Neural progenitor cell (in vitro differentiated cells): Measurements from ENCODE around the gene SENP2. TPM values are rescaled to one million over a fixed set of nuclear protein-coding genes. Genes with fewer than 3 reads are reported as not detected.
A peak's percentile ranks its signal among the peaks of the same experiment; 100 is the strongest.

Experiments used
- DNase-seq: peaks from one replicate; pipeline ENCODE4 v3.0.0-alpha.2; 2016; ENCODE audit warnings: low spot score
- H2AFZ ChIP-seq: fragments of 200-600 bp; sonication (generic); replicated peaks from 2 replicates; pipeline ENCODE4 v1.6.1; 2016; ENCODE audit warnings: antibody characterized with exemption
- H3F3A ChIP-seq: fragments of 200-600 bp; sonication (generic); 2 replicates; pipeline ENCODE4 v1.6.1; 2016; ENCODE audit warnings: antibody characterized with exemption, low read depth
- H3K27ac ChIP-seq: fragments of 200-600 bp; sonication (generic); 2 replicates; pipeline ENCODE4 v1.5.1; 2016; ENCODE audit warnings: mild to moderate bottlenecking
- H3K27me3 ChIP-seq: fragments of 200-600 bp; sonication (generic); 2 replicates; pipeline ENCODE4 v1.6.1; 2016; ENCODE audit warnings: mild to moderate bottlenecking, moderate library complexity
- H3K36me3 ChIP-seq: fragments of 200-600 bp; sonication (generic); 2 replicates; pipeline ENCODE4 v1.5.1; 2016
- H3K4me1 ChIP-seq: fragments of 200-600 bp; sonication (generic); 2 replicates; pipeline ENCODE4 v1.6.1; 2016; ENCODE audit warnings: mixed run types
- H3K4me2 ChIP-seq: fragments of 200-600 bp; sonication (generic); 2 replicates; pipeline ENCODE4 v1.6.1; 2016
- H3K4me3 ChIP-seq: fragments of 200-600 bp; sonication (generic); 2 replicates; pipeline ENCODE4 v1.5.1; 2016
- H3K79me2 ChIP-seq: fragments of 200-600 bp; sonication (generic); 2 replicates; pipeline ENCODE4 v1.6.1; 2016; ENCODE audit warnings: low read depth
- H3K9ac ChIP-seq: fragments of 200-600 bp; sonication (generic); 2 replicates; pipeline ENCODE4 v1.6.1; 2016
- H3K9me3 ChIP-seq: fragments of 200-600 bp; sonication (generic); 2 replicates; pipeline ENCODE4 v1.5.1; 2016; ENCODE audit warnings: low read depth
- H4K20me1 ChIP-seq: fragments of 200-600 bp; sonication (generic); 2 replicates; pipeline ENCODE4 v1.6.1; 2016; ENCODE audit warnings: low read depth
- H3K27ac Mint-ChIP-seq: 3 replicates; pipeline ENCODE4 v1.8.0; 2021; ENCODE audit warnings: mixed read lengths
- H3K27me3 Mint-ChIP-seq: 2 replicates; pipeline ENCODE4 v1.8.0; 2022; ENCODE audit warnings: low read depth, mild to moderate bottlenecking, inconsistent platforms, moderate library complexity, mixed read lengths; ENCODE audit not compliant: insufficient read depth
- H3K36me3 Mint-ChIP-seq: 3 replicates; pipeline ENCODE4 v1.8.0; 2021; ENCODE audit warnings: mixed read lengths
- H3K4me1 Mint-ChIP-seq: 3 replicates; pipeline ENCODE4 v1.8.0; 2021; ENCODE audit warnings: mixed read lengths
- H3K4me3 Mint-ChIP-seq: 3 replicates; pipeline ENCODE4 v1.8.0; 2021; ENCODE audit warnings: mild to moderate bottlenecking, moderate library complexity, mixed read lengths
- H3K9me3 Mint-ChIP-seq: 3 replicates; pipeline ENCODE4 v1.8.0; 2020; ENCODE audit warnings: mixed read lengths
- EZH2 ChIP-seq: fragments of 200-600 bp; sonication (generic); IDR thresholded peaks from 2 replicates; pipeline ENCODE4 v1.6.1; 2017; ENCODE audit warnings: antibody characterized with exemption, mild to moderate bottlenecking, moderate library complexity
- EZH2phosphoT487 ChIP-seq: fragments of 200-600 bp; sonication (generic); IDR thresholded peaks from 2 replicates; pipeline ENCODE4 v1.6.1; 2017; ENCODE audit warnings: antibody characterized with exemption
- total RNA-seq: library from RNA; depleted of rRNA; stranded (reverse); fragments of >200 nt; gene quantifications from 2 replicates; pipeline ENCODE4 v1.2.3, GENCODE V29; 2015; ENCODE audit warnings: low replicate concordance
- TF ChIP-seq, protein P1 (sequence below): fragments of 200-600 bp; sonication (generic); IDR thresholded peaks from 2 replicates; pipeline ENCODE4 v1.5.1; 2017; ENCODE audit warnings: antibody characterized with exemption, mild to moderate bottlenecking

The SENP2 gene
- total RNA-seq, 1 donor from 2014 or later: 48.4 TPM

DNA sequence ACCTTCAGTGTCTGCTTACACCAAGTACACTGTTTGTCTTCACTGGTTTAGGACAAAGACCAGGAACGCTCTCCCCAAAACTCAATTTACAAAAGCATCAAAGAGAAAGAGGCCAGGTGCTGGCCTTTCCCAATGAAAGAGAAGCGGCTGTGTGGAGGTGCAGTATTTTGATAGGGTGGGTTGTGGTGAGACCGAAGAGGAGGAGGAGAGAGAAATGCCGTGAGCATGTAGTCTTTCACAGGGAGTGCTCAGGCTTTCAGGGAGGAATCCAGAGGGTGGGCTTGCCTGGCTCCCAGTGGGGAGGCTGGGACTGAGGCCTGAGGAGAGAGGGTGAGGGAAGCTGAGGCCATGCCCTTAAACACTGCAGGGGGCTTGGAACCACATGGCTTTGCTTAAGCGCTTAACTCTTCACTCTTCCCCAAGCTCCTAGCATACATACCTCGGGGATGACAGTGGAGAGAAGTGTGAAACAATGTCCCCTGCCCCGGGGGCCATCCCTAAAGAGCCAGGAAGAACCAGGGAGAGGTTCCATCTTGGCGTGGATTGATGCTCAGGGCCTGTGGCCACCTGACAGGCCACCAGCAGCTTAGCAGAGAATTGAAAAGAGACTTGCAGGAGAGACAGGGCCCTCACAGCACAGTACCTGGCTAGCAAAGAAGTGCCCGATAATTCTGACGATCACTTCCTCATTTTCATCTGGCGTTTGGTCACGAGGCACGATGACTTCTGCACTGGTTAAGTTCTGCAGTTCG, 60.5 kb downstream of the SENP2 start:
- TF ChIP-seq EZH2 (no peak), EZH2phosphoT487 (no peak)
- TF ChIP-seq, protein P1, sequence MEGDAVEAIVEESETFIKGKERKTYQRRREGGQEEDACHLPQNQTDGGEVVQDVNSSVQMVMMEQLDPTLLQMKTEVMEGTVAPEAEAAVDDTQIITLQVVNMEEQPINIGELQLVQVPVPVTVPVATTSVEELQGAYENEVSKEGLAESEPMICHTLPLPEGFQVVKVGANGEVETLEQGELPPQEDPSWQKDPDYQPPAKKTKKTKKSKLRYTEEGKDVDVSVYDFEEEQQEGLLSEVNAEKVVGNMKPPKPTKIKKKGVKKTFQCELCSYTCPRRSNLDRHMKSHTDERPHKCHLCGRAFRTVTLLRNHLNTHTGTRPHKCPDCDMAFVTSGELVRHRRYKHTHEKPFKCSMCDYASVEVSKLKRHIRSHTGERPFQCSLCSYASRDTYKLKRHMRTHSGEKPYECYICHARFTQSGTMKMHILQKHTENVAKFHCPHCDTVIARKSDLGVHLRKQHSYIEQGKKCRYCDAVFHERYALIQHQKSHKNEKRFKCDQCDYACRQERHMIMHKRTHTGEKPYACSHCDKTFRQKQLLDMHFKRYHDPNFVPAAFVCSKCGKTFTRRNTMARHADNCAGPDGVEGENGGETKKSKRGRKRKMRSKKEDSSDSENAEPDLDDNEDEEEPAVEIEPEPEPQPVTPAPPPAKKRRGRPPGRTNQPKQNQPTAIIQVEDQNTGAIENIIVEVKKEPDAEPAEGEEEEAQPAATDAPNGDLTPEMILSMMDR: no peak
- H3K4me2 ChIP-seq: peak overlapping the region; percentile 35
- H3K4me1 ChIP-seq: peaks cover 23% of the 10 kb centered on the region
- H3K27me3 ChIP-seq: no peaks in the 10 kb centered on the region
- Mint-ChIP-seq H3K9me3 (no peaks in the 10 kb centered on the region), H3K36me3 (peaks cover 42% of the 10 kb centered on the region), H3K27ac (peak overlapping the region; percentile 74), H3K27me3 (peaks cover 9% of the 10 kb centered on the region), H3K4me3 (no peak overlapping the region), H3K4me1 (peaks cover 28% of the 10 kb centered on the region)
- H3K36me3 ChIP-seq: no peaks in the 10 kb centered on the region
- H4K20me1 ChIP-seq: peaks cover 28% of the 10 kb centered on the region
- peaks cover 28% of the 10 kb centered on the region for H3F3A ChIP-seq
- no peak overlapping the region for H3K9ac ChIP-seq
- no peaks in the 10 kb centered on the region for H3K79me2 ChIP-seq
- no peak overlapping the region for H2AFZ ChIP-seq
- peak; percentile 34 for DNase-seq
- no peak overlapping the region for H3K4me3 ChIP-seq
- peak overlapping the region; percentile 67 for H3K27ac ChIP-seq
- no peaks in the 10 kb centered on the region for H3K9me3 ChIP-seq

DNA sequence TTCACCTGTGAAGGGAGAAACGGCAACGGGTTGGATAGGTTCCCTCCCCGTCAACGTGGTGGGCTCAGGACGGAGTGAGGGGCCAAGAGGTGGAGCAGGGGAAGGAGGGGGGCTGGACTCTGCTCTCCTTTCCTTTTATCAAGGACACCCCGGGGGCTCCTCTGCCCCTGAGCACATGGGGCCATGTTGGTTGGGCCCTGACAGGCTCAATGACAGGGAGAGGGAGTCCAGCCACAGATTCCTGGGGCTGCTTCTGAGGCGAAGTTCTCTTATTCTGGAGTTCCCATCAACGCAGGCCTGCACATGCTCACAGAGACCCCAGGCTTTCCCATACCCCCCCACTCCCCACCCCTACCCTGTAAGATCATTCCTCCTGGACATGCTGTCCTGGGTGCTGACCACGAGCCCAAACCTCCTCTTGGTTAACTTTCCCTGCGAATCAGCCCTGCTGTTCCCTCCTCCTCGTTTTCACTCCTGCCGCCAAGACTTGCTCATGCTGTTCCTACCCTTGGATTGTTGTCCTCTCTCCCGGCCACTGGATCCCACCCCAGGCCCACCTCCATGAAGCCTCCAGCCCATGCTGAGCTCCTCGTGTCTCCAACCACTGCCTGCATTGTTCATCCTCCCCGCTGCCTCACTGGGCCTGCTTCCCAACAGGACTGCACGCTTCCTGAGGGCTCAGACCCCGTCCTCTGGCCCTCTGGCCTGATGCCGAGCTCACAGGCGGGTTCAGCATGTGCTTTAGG, 61.2 kb downstream of the SENP2 start:
- H3F3A ChIP-seq: peaks cover 28% of the 10 kb centered on the region
- no peak overlapping the region for H2AFZ ChIP-seq
- no peaks in the 10 kb centered on the region for H3K79me2 ChIP-seq
- no peaks in the 10 kb centered on the region for H3K9me3 Mint-ChIP-seq
- peaks cover 23% of the 10 kb centered on the region for H3K4me1 ChIP-seq
- peaks cover 16% of the 10 kb centered on the region for H3K27me3 Mint-ChIP-seq
- TF ChIP-seq EZH2: no peak
- TF ChIP-seq EZH2phosphoT487: no peak
- TF ChIP-seq, protein P1: no peak
- H3K9ac ChIP-seq: no peak overlapping the region
- peak overlapping the region; percentile 17 for H3K4me3 Mint-ChIP-seq
- peak overlapping the region; percentile 67 for H3K27ac ChIP-seq
- no peak for DNase-seq
- H3K4me2 ChIP-seq: no peak overlapping the region
- H3K4me3 ChIP-seq: no peak overlapping the region
- peaks cover 28% of the 10 kb centered on the region for H3K4me1 Mint-ChIP-seq
- peaks cover 44% of the 10 kb centered on the region for H3K36me3 Mint-ChIP-seq
- H3K27ac Mint-ChIP-seq: peak overlapping the region; percentile 74
- H3K27me3 ChIP-seq: no peaks in the 10 kb centered on the region
- H3K9me3 ChIP-seq: no peaks in the 10 kb centered on the region
- H3K36me3 ChIP-seq: no peaks in the 10 kb centered on the region
- H4K20me1 ChIP-seq: peaks cover 28% of the 10 kb centered on the region

DNA sequence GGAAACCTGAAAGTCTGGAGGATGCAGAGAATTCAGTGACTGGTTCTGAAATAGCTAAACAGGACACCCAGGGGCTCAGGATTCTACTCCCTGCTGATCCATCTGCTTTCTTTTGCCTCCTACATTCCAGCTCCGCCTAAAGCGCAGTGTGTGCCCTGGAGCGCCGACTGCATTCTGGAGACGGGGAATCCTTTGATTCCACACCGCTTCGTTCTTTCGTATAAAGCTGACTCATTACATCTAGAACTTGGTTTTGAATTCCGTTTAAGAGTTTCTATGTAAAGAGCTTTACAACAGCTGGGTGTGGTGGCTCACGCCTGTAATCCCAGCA, 61.8 kb downstream of the SENP2 start:
- Mint-ChIP-seq H3K36me3 (peaks cover 48% of the 10 kb centered on the region), H3K27me3 (peaks cover 16% of the 10 kb centered on the region), H3K27ac (no peak overlapping the region), H3K9me3 (no peaks in the 10 kb centered on the region), H3K4me3 (no peak overlapping the region), H3K4me1 (peaks cover 28% of the 10 kb centered on the region)
- peaks cover 28% of the 10 kb centered on the region for H3F3A ChIP-seq
- H3K9ac ChIP-seq: no peak overlapping the region
- H3K79me2 ChIP-seq: no peaks in the 10 kb centered on the region
- DNase-seq: no peak
- H3K4me1 ChIP-seq: peaks cover 23% of the 10 kb centered on the region
- peaks cover 28% of the 10 kb centered on the region for H4K20me1 ChIP-seq
- no peaks in the 10 kb centered on the region for H3K27me3 ChIP-seq
- peak overlapping the region; percentile 16 for H3K27ac ChIP-seq
- H3K9me3 ChIP-seq: no peaks in the 10 kb centered on the region
- H2AFZ ChIP-seq: no peak overlapping the region
- no peaks in the 10 kb centered on the region for H3K36me3 ChIP-seq
- H3K4me3 ChIP-seq: no peak overlapping the region
- TF ChIP-seq EZH2phosphoT487 (no peak), EZH2 (no peak)
- TF ChIP-seq, protein P1: no peak
- H3K4me2 ChIP-seq: no peak overlapping the region
